Natural killer cell treated with Interleukin-12 subunit alpha and Interleukin-12 subunit beta and Interleukin-15 and Interleukin-18, amount 100 ng/mL, for 72 hours (primary cell): ENCODE results near the gene COL9A3. TPM values are rescaled to one million over a fixed set of nuclear protein-coding genes. Genes with fewer than 3 reads are reported as not detected.

Experiments used
- ATAC-seq, 2 donors: fragments of 150-1000 bp; cut with Tn5 transposase in 1 of 2; sonication (Bioruptor Pico), chemical (Tn5 transposase) in 1 of 2; 2 replicates each; pipeline ENCODE4 v1.10.0; 2021
- DNase-seq: peaks from one replicate; pipeline ENCODE4 v3.0.0; 2022; ENCODE audit warnings: low spot score
- H3K27ac Mint-ChIP-seq, 2 donors: 1 replicate in 1 of 2; 2 replicates in 1 of 2; pipeline ENCODE4 v1.8.0; 2022; ENCODE audit warnings: mixed read lengths in 2 of 2, mild to moderate bottlenecking in 1 of 2, moderate library complexity in 1 of 2
- H3K27me3 Mint-ChIP-seq, 2 donors: 1 replicate in 1 of 2; 2 replicates in 1 of 2; pipeline ENCODE4 v1.8.0; 2022; ENCODE audit warnings: mixed read lengths in 2 of 2
- H3K36me3 Mint-ChIP-seq: one replicate; pipeline ENCODE4 v1.8.0; 2022; ENCODE audit warnings: mixed read lengths
- H3K4me1 Mint-ChIP-seq, 2 donors: 1 replicate in 1 of 2; 2 replicates in 1 of 2; pipeline ENCODE4 v1.8.0; 2022; ENCODE audit warnings: low read depth in 2 of 2, mixed read lengths in 2 of 2, mild to moderate bottlenecking in 1 of 2
- H3K4me3 Mint-ChIP-seq: one replicate; pipeline ENCODE4 v1.8.0; 2022; ENCODE audit warnings: mixed read lengths
- H3K9me3 Mint-ChIP-seq: 2 replicates; pipeline ENCODE4 v1.8.0; 2022; ENCODE audit warnings: mixed read lengths
- total RNA-seq, 2 donors: library from RNA; stranded (reverse); gene quantifications; one replicate each; pipeline ENCODE4 v1.2.3, GENCODE V29; 2022

The COL9A3 gene
- total RNA-seq, 2 donors from 2014 or later = not detected

- H3K27me3 Mint-ChIP-seq = no peaks in the 10 kb centered on the region
- ATAC-seq = no peak
- H3K27ac Mint-ChIP-seq = peak overlapping the region in 1 of 2 donors; percentile 57
- no peaks in the 10 kb centered on the region for H3K9me3 Mint-ChIP-seq
- H3K4me3 Mint-ChIP-seq = peak overlapping the region; percentile 56
- peaks cover 21 to 25% of the 10 kb centered on the region in 2 donors for H3K4me1 Mint-ChIP-seq
- peaks cover 9% of the 10 kb centered on the region for H3K36me3 Mint-ChIP-seq
- no peak for DNase-seq
Observed at GRCh38 chr20:62796699-62797491, 20.0 kb upstream of the COL9A3 start.

GRCh38 chr20:62797671-62798532 is 18.9 kb upstream of the COL9A3 start:
- Mint-ChIP-seq H3K4me1 (peaks cover 21 to 22% of the 10 kb centered on the region in 2 donors), H3K9me3 (no peaks in the 10 kb centered on the region), H3K4me3 (peak overlapping the region; percentile 72), H3K36me3 (peaks cover 9% of the 10 kb centered on the region), H3K27me3 (no peaks in the 10 kb centered on the region), H3K27ac (peak overlapping the region; percentile 8 to 21)
- ATAC-seq (no peak), DNase-seq (no peak)

- no peak for ATAC-seq
- H3K27ac Mint-ChIP-seq = peak overlapping the region in 1 of 2 donors; percentile 8
- H3K9me3 Mint-ChIP-seq = no peaks in the 10 kb centered on the region
- no peak for DNase-seq
- H3K27me3 Mint-ChIP-seq = no peaks in the 10 kb centered on the region
- H3K36me3 Mint-ChIP-seq = peaks cover 9% of the 10 kb centered on the region
- H3K4me1 Mint-ChIP-seq = peaks cover 15 to 21% of the 10 kb centered on the region in 2 donors
- H3K4me3 Mint-ChIP-seq = no peak overlapping the region
Observed at GRCh38 chr20:62799036-62799435, 17.8 kb upstream of the COL9A3 start.

- DNase-seq (no peak), ATAC-seq (no peak)
- Mint-ChIP-seq H3K27me3 (no peaks in the 10 kb centered on the region), H3K4me1 (peaks cover 18 to 24% of the 10 kb centered on the region in 2 donors), H3K27ac (no peak overlapping the region), H3K36me3 (peaks cover 9% of the 10 kb centered on the region), H3K4me3 (no peak overlapping the region), H3K9me3 (no peaks in the 10 kb centered on the region)
Observed at GRCh38 chr20:62799459-62799858, 17.4 kb upstream of the COL9A3 start.

- H3K4me3 Mint-ChIP-seq = no peak overlapping the region
- no peak for ATAC-seq
- peaks cover 18 to 21% of the 10 kb centered on the region in 2 donors for H3K4me1 Mint-ChIP-seq
Observed at GRCh38 chr20:62799873-62800272, 17.0 kb upstream of the COL9A3 start.

GRCh38 chr20:62800314-62801259 is 16.3 kb upstream of the COL9A3 start:
- peaks cover 9% of the 10 kb centered on the region for H3K36me3 Mint-ChIP-seq
- H3K4me1 Mint-ChIP-seq = peaks cover 18 to 20% of the 10 kb centered on the region in 2 donors
- ATAC-seq (no peak), DNase-seq (no peak)
- H3K27ac Mint-ChIP-seq = no peak overlapping the region
- H3K27me3 Mint-ChIP-seq = no peaks in the 10 kb centered on the region
- no peaks in the 10 kb centered on the region for H3K9me3 Mint-ChIP-seq
- no peak overlapping the region for H3K4me3 Mint-ChIP-seq

More at GRCh38 chr20:62799873-62800272, 17.0 kb upstream of the COL9A3 start:
- DNase-seq = no peak
- Mint-ChIP-seq H3K9me3 (no peaks in the 10 kb centered on the region), H3K27ac (no peak overlapping the region), H3K36me3 (peaks cover 9% of the 10 kb centered on the region), H3K27me3 (no peaks in the 10 kb centered on the region)

- DNase-seq = no peak
Observed at GRCh38 chr20:62801284-62802010, 15.4 kb upstream of the COL9A3 start.

GRCh38 chr20:62802026-62802712 is 14.7 kb upstream of the COL9A3 start:
- H3K9me3 Mint-ChIP-seq = no peaks in the 10 kb centered on the region
- H3K36me3 Mint-ChIP-seq = peaks cover 9% of the 10 kb centered on the region
- DNase-seq (no peak), ATAC-seq (no peak)
- H3K4me3 Mint-ChIP-seq = no peak overlapping the region
- H3K27ac Mint-ChIP-seq = peak overlapping the region in 1 of 2 donors; percentile 41
- H3K4me1 Mint-ChIP-seq = peaks cover 12 to 26% of the 10 kb centered on the region in 2 donors
- H3K27me3 Mint-ChIP-seq = no peaks in the 10 kb centered on the region

More at GRCh38 chr20:62801284-62802010, 15.4 kb upstream of the COL9A3 start:
- Mint-ChIP-seq H3K36me3 (peaks cover 9% of the 10 kb centered on the region), H3K27me3 (no peaks in the 10 kb centered on the region), H3K4me1 (peaks cover 12 to 21% of the 10 kb centered on the region in 2 donors), H3K4me3 (no peak overlapping the region), H3K9me3 (no peaks in the 10 kb centered on the region), H3K27ac (peak overlapping the region in 1 of 2 donors; percentile 41)
- ATAC-seq = no peak

GRCh38 chr20:62804021-62804626 is 12.7 kb upstream of the COL9A3 start:
- H3K4me3 Mint-ChIP-seq = peak overlapping the region; percentile 90
- H3K36me3 Mint-ChIP-seq = peaks cover 2% of the 10 kb centered on the region
- H3K4me1 Mint-ChIP-seq = peaks cover 5 to 20% of the 10 kb centered on the region in 2 donors
- H3K27ac Mint-ChIP-seq = peak overlapping the region; percentile 90 to 95
- H3K9me3 Mint-ChIP-seq = no peaks in the 10 kb centered on the region
- DNase-seq (no peak), ATAC-seq (no peak)
- H3K27me3 Mint-ChIP-seq = no peaks in the 10 kb centered on the region

- H3K4me1 Mint-ChIP-seq = peaks cover 5 to 20% of the 10 kb centered on the region in 2 donors
- H3K36me3 Mint-ChIP-seq = no peaks in the 10 kb centered on the region
- H3K4me3 Mint-ChIP-seq = peak within 1 kb of the TSS; percentile 90
- peak within 1 kb of the TSS; percentile 90 to 95 for H3K27ac Mint-ChIP-seq
- DNase-seq = peak; percentile 84
- no peaks in the 10 kb centered on the region for H3K27me3 Mint-ChIP-seq
- no peaks in the 10 kb centered on the region for H3K9me3 Mint-ChIP-seq
- ATAC-seq = peak; percentile 76 to 87
Observed at GRCh38 chr20:62804627-62805154, 12.2 kb upstream of the COL9A3 start, which contains the start of gene OGFR. Gene OGFR (plus strand): TSS chr20:62804835. CDS start chr20:62804860, 25 bp downstream.

- peak overlapping the region; percentile 90 to 95 for H3K27ac Mint-ChIP-seq
- H3K27me3 Mint-ChIP-seq = no peaks in the 10 kb centered on the region
- H3K36me3 Mint-ChIP-seq = no peaks in the 10 kb centered on the region
- H3K4me1 Mint-ChIP-seq = peaks cover 5 to 20% of the 10 kb centered on the region in 2 donors
- no peaks in the 10 kb centered on the region for H3K9me3 Mint-ChIP-seq
- peak overlapping the region; percentile 79 for H3K4me3 Mint-ChIP-seq
- peak; percentile 44 to 61 for ATAC-seq
- no peak for DNase-seq
Observed at GRCh38 chr20:62805155-62805710, 11.6 kb upstream of the COL9A3 start.
